ENCODE results near the gene STPG1. TPM values are rescaled to one million over a fixed set of nuclear protein-coding genes. Genes with fewer than 3 reads are reported as not detected.
"Not testable (repeated sequence)": the region's sequence is repeated elsewhere in the genome, so short reads cannot be mapped to it uniquely, and the experiment has no call there.

STPG1 gene
- total RNA-seq, 1 donor from 2014 or later = 2.4 TPM

- peaks cover 1% of the 10 kb centered on the region for H3K9me3 Mint-ChIP-seq (ENCODE audit: unreplicated experiment)
- H3K4me1 Mint-ChIP-seq (ENCODE audit: low read depth, unreplicated experiment) = no peaks in the 10 kb centered on the region
- H3K4me3 Mint-ChIP-seq (ENCODE audit: unreplicated experiment) = no peak overlapping the region
- H3K27me3 Mint-ChIP-seq (ENCODE audit: unreplicated experiment) = no peaks in the 10 kb centered on the region
- DNase-seq = no peak
- H3K36me3 Mint-ChIP-seq (ENCODE audit: unreplicated experiment) = no peaks in the 10 kb centered on the region
- no peak overlapping the region for H3K27ac Mint-ChIP-seq (ENCODE audit: unreplicated experiment)
- no peak for TF ChIP-seq CTCF (IDR thresholded peaks at IDR 0.05; ENCODE audit: partially characterized antibody, unreplicated experiment)
Measured at GRCh38 chr1:24454673-24455072, 41.1 kb upstream of the STPG1 start.

- H3K4me1 Mint-ChIP-seq (ENCODE audit: low read depth, unreplicated experiment) = no peaks in the 10 kb centered on the region
- no peak overlapping the region for H3K4me3 Mint-ChIP-seq (ENCODE audit: unreplicated experiment)
- no peaks in the 10 kb centered on the region for H3K36me3 Mint-ChIP-seq (ENCODE audit: unreplicated experiment)
- no peak overlapping the region for H3K27ac Mint-ChIP-seq (ENCODE audit: unreplicated experiment)
- peaks cover 1% of the 10 kb centered on the region for H3K9me3 Mint-ChIP-seq (ENCODE audit: unreplicated experiment)
- no peak for DNase-seq
- peaks cover 2% of the 10 kb centered on the region for H3K27me3 Mint-ChIP-seq (ENCODE audit: unreplicated experiment)
- no peak for TF ChIP-seq CTCF (IDR thresholded peaks at IDR 0.05; ENCODE audit: partially characterized antibody, unreplicated experiment)
Measured at GRCh38 chr1:24452922-24453485, 39.4 kb upstream of the STPG1 start.

GRCh38 chr1:24451746-24452145, 38.2 kb upstream of the STPG1 start:
- Mint-ChIP-seq H3K27me3 (ENCODE audit: unreplicated experiment) (peaks cover 2% of the 10 kb centered on the region), H3K4me3 (ENCODE audit: unreplicated experiment) (no peak overlapping the region), H3K4me1 (ENCODE audit: low read depth, unreplicated experiment) (no peaks in the 10 kb centered on the region), H3K36me3 (ENCODE audit: unreplicated experiment) (peaks cover 4% of the 10 kb centered on the region), H3K9me3 (ENCODE audit: unreplicated experiment) (peaks cover 1% of the 10 kb centered on the region), H3K27ac (ENCODE audit: unreplicated experiment) (no peak overlapping the region)
- no peak for TF ChIP-seq CTCF (IDR thresholded peaks at IDR 0.05; ENCODE audit: partially characterized antibody, unreplicated experiment)
- no peak for DNase-seq

GRCh38 chr1:24450857-24451397, 37.3 kb upstream of the STPG1 start:
- Mint-ChIP-seq H3K9me3 (ENCODE audit: unreplicated experiment) (peaks cover 1% of the 10 kb centered on the region), H3K27me3 (ENCODE audit: unreplicated experiment) (peaks cover 2% of the 10 kb centered on the region), H3K27ac (ENCODE audit: unreplicated experiment) (no peak overlapping the region), H3K4me1 (ENCODE audit: low read depth, unreplicated experiment) (no peaks in the 10 kb centered on the region), H3K4me3 (ENCODE audit: unreplicated experiment) (no peak overlapping the region), H3K36me3 (ENCODE audit: unreplicated experiment) (peaks cover 7% of the 10 kb centered on the region)
- no peak for DNase-seq
- no peak for TF ChIP-seq CTCF (IDR thresholded peaks at IDR 0.05; ENCODE audit: partially characterized antibody, unreplicated experiment)

GRCh38 chr1:24450316-24450715, 36.7 kb upstream of the STPG1 start:
- no peak for TF ChIP-seq CTCF (IDR thresholded peaks at IDR 0.05; ENCODE audit: partially characterized antibody, unreplicated experiment)
- Mint-ChIP-seq H3K4me3 (ENCODE audit: unreplicated experiment) (no peak overlapping the region), H3K9me3 (ENCODE audit: unreplicated experiment) (peaks cover under 1% of the 10 kb centered on the region), H3K36me3 (ENCODE audit: unreplicated experiment) (peaks cover 7% of the 10 kb centered on the region), H3K4me1 (ENCODE audit: low read depth, unreplicated experiment) (no peaks in the 10 kb centered on the region), H3K27ac (ENCODE audit: unreplicated experiment) (no peak overlapping the region), H3K27me3 (ENCODE audit: unreplicated experiment) (peaks cover 2% of the 10 kb centered on the region)
- DNase-seq = no peak

- H3K36me3 Mint-ChIP-seq (ENCODE audit: unreplicated experiment); H3K4me3 Mint-ChIP-seq (ENCODE audit: unreplicated experiment); H3K9me3 Mint-ChIP-seq (ENCODE audit: unreplicated experiment); DNase-seq; H3K27ac Mint-ChIP-seq (ENCODE audit: unreplicated experiment); H3K27me3 Mint-ChIP-seq (ENCODE audit: unreplicated experiment); H3K4me1 Mint-ChIP-seq (ENCODE audit: low read depth, unreplicated experiment): not testable (repeated sequence)
Measured at GRCh38 chr1:24446446-24446845, 32.9 kb upstream of the STPG1 start.

Data from glutamatergic neuron (in vitro differentiated cells).